ENCODE results near the gene SH3BGRL2. TPM values are rescaled to one million over a fixed set of nuclear protein-coding genes. Genes with fewer than 3 reads are reported as not detected.

The SH3BGRL2 gene
- total RNA-seq, 4 donors from 2014 or later = 20.6 to 121 (median 51.7) TPM

GRCh38 chr6:79650950-79651349 lies 19.8 kb downstream of the SH3BGRL2 start:
- TF ChIP-seq CTCF (IDR thresholded peaks at IDR 0.05; ENCODE audit: low read depth) = no peak

GRCh38 chr6:79656134-79656533 lies 25.0 kb downstream of the SH3BGRL2 start:
- TF ChIP-seq CTCF (IDR thresholded peaks at IDR 0.05; ENCODE audit: low read depth) = no peak

- no peak for TF ChIP-seq CTCF (IDR thresholded peaks at IDR 0.05; ENCODE audit: low read depth)
These were observed 26.1 kb downstream of the SH3BGRL2 start for GRCh38 chr6:79657238-79657637.

- no peak for TF ChIP-seq CTCF (IDR thresholded peaks at IDR 0.05; ENCODE audit: low read depth)
These were observed 34.8 kb downstream of the SH3BGRL2 start for GRCh38 chr6:79665725-79666551.

GRCh38 chr6:79666634-79667033 lies 35.5 kb downstream of the SH3BGRL2 start:
- TF ChIP-seq CTCF (IDR thresholded peaks at IDR 0.05; ENCODE audit: low read depth) = no peak

- no peak for TF ChIP-seq CTCF (IDR thresholded peaks at IDR 0.05; ENCODE audit: low read depth)
These were observed 37.3 kb downstream of the SH3BGRL2 start for GRCh38 chr6:79668381-79668780.

- no peak for TF ChIP-seq CTCF (IDR thresholded peaks at IDR 0.05; ENCODE audit: low read depth)
These were observed 38.6 kb downstream of the SH3BGRL2 start for GRCh38 chr6:79669766-79670165.
